ENCODE measurements around the gene CTR9.

DNA sequence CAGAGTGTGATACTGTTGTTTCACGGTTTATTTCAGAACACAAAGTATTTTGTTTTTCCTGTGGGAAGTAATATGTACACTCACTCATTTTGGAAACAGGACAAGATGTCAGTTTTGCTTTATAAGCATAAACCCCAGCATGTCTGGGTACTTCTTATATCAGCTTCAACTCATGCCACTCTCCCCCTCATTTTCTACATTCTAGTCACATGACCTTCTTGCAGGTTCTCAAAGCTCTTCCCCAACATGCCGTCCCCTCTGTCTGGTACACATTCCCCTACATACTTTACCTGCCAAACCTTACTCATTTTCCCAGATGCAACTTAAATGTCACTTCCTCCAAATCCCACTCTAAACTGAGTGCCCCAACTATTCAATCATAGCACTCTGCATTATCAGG, 1.6 kb upstream of the CTR9 start:
- TF ChIP-seq, protein P1, sequence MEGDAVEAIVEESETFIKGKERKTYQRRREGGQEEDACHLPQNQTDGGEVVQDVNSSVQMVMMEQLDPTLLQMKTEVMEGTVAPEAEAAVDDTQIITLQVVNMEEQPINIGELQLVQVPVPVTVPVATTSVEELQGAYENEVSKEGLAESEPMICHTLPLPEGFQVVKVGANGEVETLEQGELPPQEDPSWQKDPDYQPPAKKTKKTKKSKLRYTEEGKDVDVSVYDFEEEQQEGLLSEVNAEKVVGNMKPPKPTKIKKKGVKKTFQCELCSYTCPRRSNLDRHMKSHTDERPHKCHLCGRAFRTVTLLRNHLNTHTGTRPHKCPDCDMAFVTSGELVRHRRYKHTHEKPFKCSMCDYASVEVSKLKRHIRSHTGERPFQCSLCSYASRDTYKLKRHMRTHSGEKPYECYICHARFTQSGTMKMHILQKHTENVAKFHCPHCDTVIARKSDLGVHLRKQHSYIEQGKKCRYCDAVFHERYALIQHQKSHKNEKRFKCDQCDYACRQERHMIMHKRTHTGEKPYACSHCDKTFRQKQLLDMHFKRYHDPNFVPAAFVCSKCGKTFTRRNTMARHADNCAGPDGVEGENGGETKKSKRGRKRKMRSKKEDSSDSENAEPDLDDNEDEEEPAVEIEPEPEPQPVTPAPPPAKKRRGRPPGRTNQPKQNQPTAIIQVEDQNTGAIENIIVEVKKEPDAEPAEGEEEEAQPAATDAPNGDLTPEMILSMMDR (IDR thresholded peaks at IDR 0.05; ENCODE audit: low read depth, low read length, poor library complexity, severe bottlenecking), result no peak
- no peak for TF ChIP-seq EZH2phosphoT487 (IDR thresholded peaks at IDR 0.05; ENCODE audit: borderline replicate concordance, low read length)

Data from DOHH2 (cell line).